DOHH2 (cell line): ENCODE measurements around the gene ACADM.

Source experiments
- H3F3A ChIP-seq: fragments of 200-600 bp; sonication (generic), shearing (Covaris generic); 2 replicates; pipeline ENCODE4 v1.6.0; 2016; ENCODE audit warnings: antibody characterized with exemption, mild to moderate bottlenecking; ENCODE audit not compliant: control insufficient read depth, insufficient read depth
- H3K27ac ChIP-seq: fragments of 200-600 bp; sonication (generic); 2 replicates; pipeline ENCODE4 v1.5.1; 2014; ENCODE audit warnings: low read depth, mild to moderate bottlenecking, low read length, moderate library complexity
- H3K27me3 ChIP-seq: fragments of 200-600 bp; sonication (generic); 2 replicates; pipeline ENCODE4 v1.6.1; 2014; ENCODE audit warnings: mild to moderate bottlenecking, low read length, mixed read lengths; ENCODE audit not compliant: control insufficient read depth
- H3K36me3 ChIP-seq: fragments of 200-600 bp; sonication (generic); 2 replicates; pipeline ENCODE4 v1.6.1; 2014; ENCODE audit warnings: mild to moderate bottlenecking, low read length, moderate library complexity, mixed read lengths; ENCODE audit not compliant: control insufficient read depth
- H3K4me1 ChIP-seq: fragments of 200-600 bp; sonication (generic); 2 replicates; pipeline ENCODE4 v1.6.1; 2014; ENCODE audit warnings: mild to moderate bottlenecking, low read length, mixed read lengths; ENCODE audit not compliant: control insufficient read depth
- H3K4me2 ChIP-seq: fragments of 200-600 bp; sonication (generic); 2 replicates; pipeline ENCODE4 v1.6.0; 2014; ENCODE audit warnings: mild to moderate bottlenecking, low read length, moderate library complexity
- H3K4me3 ChIP-seq: fragments of 200-600 bp; sonication (generic); 2 replicates; pipeline ENCODE4 v1.5.1; 2014; ENCODE audit warnings: mild to moderate bottlenecking, low read length, mixed read lengths
- H3K79me2 ChIP-seq: fragments of 200-600 bp; sonication (generic); 2 replicates; pipeline ENCODE4 v1.6.1; 2014; ENCODE audit warnings: mild to moderate bottlenecking, low read length, mixed read lengths; ENCODE audit not compliant: control insufficient read depth
- H3K9me2 ChIP-seq: fragments of 200-600 bp; sonication (generic); replicated peaks from 2 replicates; pipeline ENCODE4 v1.6.1; 2014; ENCODE audit warnings: mild to moderate bottlenecking, low read length, mixed read lengths; ENCODE audit not compliant: control insufficient read depth
- H3K9me3 ChIP-seq: fragments of 200-600 bp; sonication (generic); 2 replicates; pipeline ENCODE4 v1.6.1; 2014; ENCODE audit warnings: antibody characterized with exemption, low read length, mixed read lengths; ENCODE audit not compliant: control insufficient read depth, insufficient read depth
- H4K20me1 ChIP-seq: fragments of 200-600 bp; sonication (generic); 2 replicates; pipeline ENCODE4 v1.6.0; 2014; ENCODE audit warnings: low read depth, mild to moderate bottlenecking, antibody characterized with exemption, low read length, moderate library complexity; ENCODE audit not compliant: control insufficient read depth, insufficient read depth
- CTCF ChIP-seq: fragments of 200-600 bp; sonication (generic); IDR thresholded peaks from one replicate; pipeline ENCODE4 v1.5.1; 2014; ENCODE audit warnings: antibody characterized with exemption, mild to moderate bottlenecking, low read depth, low read length; ENCODE audit not compliant: poor library complexity, severe bottlenecking
- EZH2phosphoT487 ChIP-seq: fragments of 200-600 bp; sonication (generic); IDR thresholded peaks from 2 replicates; pipeline ENCODE4 v1.6.1; 2017; ENCODE audit warnings: borderline replicate concordance, mild to moderate bottlenecking, antibody characterized with exemption, low read length, moderate library complexity, mixed read lengths

ACADM gene

GRCh38 chr1:75792091-75792490 lies 67.6 kb downstream of the ACADM start:
- Histone ChIP-seq H3K4me1 (peaks cover 34% of the 10 kb centered on the region), H3K4me2 (no peak overlapping the region), H3K27me3 (no peaks in the 10 kb centered on the region), H3K9me2 (no peaks in the 10 kb centered on the region), H3K27ac (no peak overlapping the region), H4K20me1 (peaks cover 61% of the 10 kb centered on the region), H3K4me3 (no peak overlapping the region), H3K36me3 (peaks cover 99% of the 10 kb centered on the region), H3F3A (peaks cover 98% of the 10 kb centered on the region), H3K9me3 (no peaks in the 10 kb centered on the region), H3K79me2 (peaks cover 54% of the 10 kb centered on the region)
- TF ChIP-seq CTCF (no peak), EZH2phosphoT487 (no peak)

- peaks cover 47% of the 10 kb centered on the region for H4K20me1 ChIP-seq
- H3F3A ChIP-seq = peaks cover 97% of the 10 kb centered on the region
- peaks cover 23% of the 10 kb centered on the region for H3K4me1 ChIP-seq
- H3K27ac ChIP-seq = no peak overlapping the region
- no peaks in the 10 kb centered on the region for H3K9me3 ChIP-seq
- H3K79me2 ChIP-seq = peaks cover 31% of the 10 kb centered on the region
- no peaks in the 10 kb centered on the region for H3K9me2 ChIP-seq
- peaks cover 82% of the 10 kb centered on the region for H3K36me3 ChIP-seq
- TF ChIP-seq EZH2phosphoT487 = no peak
- TF ChIP-seq CTCF = no peak
- no peak overlapping the region for H3K4me2 ChIP-seq
- H3K4me3 ChIP-seq = no peak overlapping the region
- no peaks in the 10 kb centered on the region for H3K27me3 ChIP-seq
Measured at GRCh38 chr1:75794382-75794781, 69.9 kb downstream of the ACADM start.

- no peak overlapping the region for H3K4me3 ChIP-seq
- TF ChIP-seq CTCF (no peak), EZH2phosphoT487 (no peak)
- peaks cover 88% of the 10 kb centered on the region for H3F3A ChIP-seq
- no peaks in the 10 kb centered on the region for H3K9me2 ChIP-seq
- H3K36me3 ChIP-seq = peaks cover 68% of the 10 kb centered on the region
- H4K20me1 ChIP-seq = peaks cover 35% of the 10 kb centered on the region
- H3K4me2 ChIP-seq = no peak overlapping the region
- no peaks in the 10 kb centered on the region for H3K9me3 ChIP-seq
- H3K27me3 ChIP-seq = no peaks in the 10 kb centered on the region
- peaks cover 11% of the 10 kb centered on the region for H3K4me1 ChIP-seq
- H3K27ac ChIP-seq = no peak overlapping the region
- peaks cover 18% of the 10 kb centered on the region for H3K79me2 ChIP-seq
Measured at GRCh38 chr1:75795703-75796193, 71.2 kb downstream of the ACADM start.
